HepG2 (cell line): ENCODE results near the gene NEAT1. TPM values are rescaled to one million over a fixed set of nuclear protein-coding genes. Genes with fewer than 3 reads are reported as not detected.

Experiments
- ARID2 ChIP-seq: sonication (generic); formaldehyde crosslinking; IDR thresholded peaks from 2 replicates; pipeline ENCODE4 v1.8.1; 2022; ENCODE audit warnings: mild to moderate bottlenecking, missing genetic modification reagents, borderline replicate concordance
- BRCA1 ChIP-seq: sonication (generic); formaldehyde crosslinking; IDR thresholded peaks from 2 replicates; pipeline ENCODE4 v1.4.0; 2020; ENCODE audit warnings: missing genetic modification reagents
- CBFB ChIP-seq: sonication (generic); formaldehyde crosslinking; IDR thresholded peaks from 2 replicates; pipeline ENCODE4 v1.4.0; 2020; ENCODE audit warnings: missing genetic modification reagents
- DMAP1 ChIP-seq: IDR thresholded peaks from 2 replicates; pipeline ENCODE4 v1.6.1; 2016
- DMTF1 ChIP-seq: sonication (generic); formaldehyde crosslinking; IDR thresholded peaks from 2 replicates; pipeline ENCODE4 v1.4.0; 2020; ENCODE audit warnings: mild to moderate bottlenecking, missing genetic modification reagents
- KLF12 ChIP-seq: sonication (generic); formaldehyde crosslinking; IDR thresholded peaks from 2 replicates; pipeline ENCODE4 v1.4.0; 2020; ENCODE audit warnings: missing genetic modification reagents, borderline replicate concordance
- NFE2L1 ChIP-seq: sonication (generic); formaldehyde crosslinking; IDR thresholded peaks from 2 replicates; pipeline ENCODE4 v1.4.0; 2020; ENCODE audit warnings: missing genetic modification reagents, mild to moderate bottlenecking, borderline replicate concordance
- NPAS2 ChIP-seq: sonication (generic); formaldehyde crosslinking; IDR thresholded peaks from 2 replicates; pipeline ENCODE4 v1.8.0; 2022; ENCODE audit warnings: mild to moderate bottlenecking, missing genetic modification reagents, borderline replicate concordance
- NRL ChIP-seq: sonication (generic); formaldehyde crosslinking; IDR thresholded peaks from 2 replicates; pipeline ENCODE4 v1.5.0; 2020; ENCODE audit warnings: missing genetic modification reagents, mild to moderate bottlenecking, moderate library complexity, borderline replicate concordance
- PAF1 ChIP-seq: IDR thresholded peaks from 2 replicates; pipeline ENCODE4 v1.6.1; 2016; ENCODE audit warnings: missing genetic modification reagents, missing compliant biosample characterization
- PHB2 ChIP-seq: fragments of 450-650 bp; IDR thresholded peaks from 2 replicates; pipeline ENCODE4 v1.6.1; 2018; ENCODE audit not compliant: partially characterized antibody
- RARG ChIP-seq: sonication (generic); formaldehyde crosslinking; IDR thresholded peaks from 2 replicates; pipeline ENCODE4 v1.4.0; 2020; ENCODE audit warnings: low read depth, mild to moderate bottlenecking, missing genetic modification reagents
- THAP9 ChIP-seq: sonication (generic); formaldehyde crosslinking; IDR thresholded peaks from 2 replicates; pipeline ENCODE4; 2020; ENCODE audit warnings: missing genetic modification reagents, mild to moderate bottlenecking, borderline replicate concordance
- TRIM24 ChIP-seq: sonication (generic); formaldehyde crosslinking; IDR thresholded peaks from 2 replicates; pipeline ENCODE4 v1.8.0; 2022; ENCODE audit warnings: mild to moderate bottlenecking, missing genetic modification reagents
- ZFP36 ChIP-seq: fragments of 150-350 bp; IDR thresholded peaks from 2 replicates; pipeline ENCODE4 v1.6.1; 2018; ENCODE audit warnings: borderline replicate concordance, low read length, low read depth; ENCODE audit not compliant: partially characterized antibody
- ZMYM3 ChIP-seq: sonication (generic); formaldehyde crosslinking; IDR thresholded peaks from 2 replicates; pipeline ENCODE4 v1.5.1; 2020; ENCODE audit warnings: mild to moderate bottlenecking, missing genetic modification reagents
- ZNF12 ChIP-seq: sonication (generic); formaldehyde crosslinking; IDR thresholded peaks from 2 replicates; pipeline ENCODE4 v1.5.0; 2020; ENCODE audit warnings: missing genetic modification reagents
- ZNF33B ChIP-seq: sonication (generic); formaldehyde crosslinking; IDR thresholded peaks from 2 replicates; pipeline ENCODE4 v1.5.1; 2020; ENCODE audit warnings: mild to moderate bottlenecking, missing genetic modification reagents
- ZNF709 ChIP-seq: sonication (generic); formaldehyde crosslinking; IDR thresholded peaks from 2 replicates; pipeline ENCODE4 v1.5.0; 2020; ENCODE audit warnings: mild to moderate bottlenecking, missing genetic modification reagents
- ZSCAN21 ChIP-seq: sonication (generic); formaldehyde crosslinking; IDR thresholded peaks from 2 replicates; pipeline ENCODE4 v1.8.0; 2022; ENCODE audit warnings: mild to moderate bottlenecking, missing genetic modification reagents, moderate library complexity, borderline replicate concordance
- ZUFSP ChIP-seq: sonication (generic); formaldehyde crosslinking; IDR thresholded peaks from 2 replicates; pipeline ENCODE4 v1.9.0; 2021; ENCODE audit warnings: missing genetic modification reagents, mild to moderate bottlenecking, borderline replicate concordance
- polyA plus RNA-seq, 8 experiments: library from polyadenylated mRNA; depleted of rRNA in 3 of 8; stranded (reverse) in 7 of 8; unstranded in 1 of 8; fragments of >200 nt; fragmentation: Illumina TruSeq in 4 of 8; extraction: Trizol in 4 of 8; gene quantifications; 2 replicates each; pipeline versions ENCODE4 v1.2.1 to v1.2.3, GENCODE V29; 2011 to 2016; ENCODE audit warnings: low read depth in 4 of 8, missing spikeins in 1 of 8, mixed read lengths in 1 of 8; ENCODE audit not compliant: insufficient read depth in 1 of 8
- total RNA-seq, 5 experiments: library from RNA; depleted of rRNA; stranded (reverse); fragments of >200 nt; fragmentation: Illumina TruSeq; extraction: Trizol; gene quantifications; 2 replicates each; pipeline ENCODE4 v1.2.3, GENCODE V29; 2016; ENCODE audit warnings: low read depth in 1 of 5
- TF ChIP-seq, protein P1 (sequence below): fragments of 450-650 bp; IDR thresholded peaks from 2 replicates; pipeline ENCODE4 v1.6.1; 2017

The NEAT1 gene
- total and polyA plus RNA-seq, 2 of the 13 experiments (the other 11 are each of a cell fraction or from before 2014, with no cell fraction given): 20.5 to 41.2 TPM

DNA sequence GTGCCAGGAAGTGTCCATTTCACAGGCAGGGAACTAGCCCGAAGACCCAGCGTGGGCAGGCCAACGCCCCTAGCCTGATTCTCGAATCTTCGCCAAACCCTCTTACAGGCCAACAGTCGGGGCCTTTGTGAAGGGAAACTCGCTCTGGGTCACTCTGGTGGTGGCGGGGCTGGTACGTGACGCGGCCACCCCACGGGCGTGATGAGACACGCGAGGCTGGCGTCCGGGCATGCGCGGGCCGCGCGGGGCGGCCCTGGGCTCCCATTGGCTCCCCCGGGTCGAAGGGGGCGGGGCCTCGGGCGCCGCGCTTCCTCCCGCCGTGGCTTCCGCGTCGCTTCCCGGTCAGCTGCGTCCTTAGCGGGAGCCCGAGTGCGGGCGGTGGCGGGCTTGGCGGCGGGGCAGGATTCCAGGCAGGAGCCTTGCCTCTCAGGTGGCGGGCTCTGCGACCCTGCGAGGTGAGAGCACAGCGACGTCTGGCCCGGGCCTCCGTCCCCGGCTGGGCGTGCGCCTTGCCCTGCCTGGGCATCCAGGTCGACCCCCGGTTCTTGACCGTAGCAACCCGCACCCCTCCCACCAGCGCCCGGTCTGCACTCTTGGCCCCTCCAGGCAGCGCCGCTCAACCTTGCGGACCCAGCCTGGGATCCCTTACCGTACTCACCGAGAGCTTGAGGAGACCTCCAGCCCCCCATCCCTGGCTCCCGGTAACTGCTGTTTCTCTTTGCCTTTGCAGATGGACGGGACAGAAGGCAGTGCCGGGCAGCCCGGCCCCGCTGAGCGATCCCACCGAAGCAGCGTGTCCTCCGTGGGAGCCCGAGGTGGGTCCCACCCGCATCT, 36.1 kb upstream of the NEAT1 start, which contains the start of gene FRMD8 (continued):
- TF ChIP-seq ZNF12: no peak
- TF ChIP-seq BRCA1 (CRISPR knock-in tag): no peak
- TF ChIP-seq ZNF33B: no peak
- TF ChIP-seq KLF12: no peak
- no peak for TF ChIP-seq CBFB (CRISPR knock-in tag)
- no peak for TF ChIP-seq NFE2L1 (CRISPR knock-in tag)
- 0 out of 2 replicates have a peak, but pooled peaks have one; percentile 8 for TF ChIP-seq DMAP1 (CRISPR knock-in tag)
- TF ChIP-seq THAP9 (CRISPR knock-in tag): 0 out of 2 replicates have a peak, but pooled peaks have one; percentile 35
- TF ChIP-seq, protein P1, sequence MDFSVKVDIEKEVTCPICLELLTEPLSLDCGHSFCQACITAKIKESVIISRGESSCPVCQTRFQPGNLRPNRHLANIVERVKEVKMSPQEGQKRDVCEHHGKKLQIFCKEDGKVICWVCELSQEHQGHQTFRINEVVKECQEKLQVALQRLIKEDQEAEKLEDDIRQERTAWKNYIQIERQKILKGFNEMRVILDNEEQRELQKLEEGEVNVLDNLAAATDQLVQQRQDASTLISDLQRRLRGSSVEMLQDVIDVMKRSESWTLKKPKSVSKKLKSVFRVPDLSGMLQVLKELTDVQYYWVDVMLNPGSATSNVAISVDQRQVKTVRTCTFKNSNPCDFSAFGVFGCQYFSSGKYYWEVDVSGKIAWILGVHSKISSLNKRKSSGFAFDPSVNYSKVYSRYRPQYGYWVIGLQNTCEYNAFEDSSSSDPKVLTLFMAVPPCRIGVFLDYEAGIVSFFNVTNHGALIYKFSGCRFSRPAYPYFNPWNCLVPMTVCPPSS: no peak
- TF ChIP-seq PHB2: no peak
- TF ChIP-seq NRL (CRISPR knock-in tag): peak; percentile 81
- TF ChIP-seq ARID2: peak; percentile 65; the same call in 1 of the 2 replicates
- TF ChIP-seq NPAS2: no peak
- TF ChIP-seq ZSCAN21 (CRISPR knock-in tag): peak; percentile 68; the same call in 1 of the 2 replicates
- no peak for TF ChIP-seq TRIM24 (CRISPR knock-in tag)
- peak; percentile 89 for TF ChIP-seq ZNF709 (CRISPR knock-in tag)
- no peak for TF ChIP-seq DMTF1 (CRISPR knock-in tag)
- no peak for TF ChIP-seq ZMYM3 (CRISPR knock-in tag)
- TF ChIP-seq ZFP36: no peak
- TF ChIP-seq ZUFSP (CRISPR knock-in tag): no peak
- no peak for TF ChIP-seq PAF1 (CRISPR knock-in tag)
- 0 out of 2 replicates have a peak, but pooled peaks have one; percentile 86 for TF ChIP-seq RARG (CRISPR knock-in tag)
